Activated T-cell treated with anti-CD3 and anti-CD28 coated beads, Interleukin-2, amount 50 U/mL, for 4 hours (primary cell): ENCODE measurements around the gene SNX25. TPM values are rescaled to one million over a fixed set of nuclear protein-coding genes. Genes with fewer than 3 reads are reported as not detected.
"Not testable (repeated sequence)": the region's sequence is repeated elsewhere in the genome, so short reads cannot be mapped to it uniquely, and the experiment has no call there.

Source experiments
- ATAC-seq, 2 donors: fragments of 200-7000 bp; cut with Tn5 transposase; one replicate each; pipeline ENCODE4 v1.10.0; 2021
- DNase-seq: peaks from one replicate; pipeline ENCODE4 v3.0.0-alpha.2; 2020
- H3K27me3 Mint-ChIP-seq: one replicate; pipeline ENCODE4 v1.8.0; 2021; ENCODE audit warnings: low read depth, mixed read lengths
- H3K36me3 Mint-ChIP-seq: one replicate; pipeline ENCODE4 v1.8.0; 2022; ENCODE audit warnings: mixed read lengths; ENCODE audit not compliant: insufficient read depth
- H3K4me1 Mint-ChIP-seq: one replicate; pipeline ENCODE4 v1.8.0; 2021; ENCODE audit warnings: low read depth, mixed read lengths
- H3K4me3 Mint-ChIP-seq: one replicate; pipeline ENCODE4 v1.8.0; 2021; ENCODE audit warnings: mild to moderate bottlenecking, moderate library complexity, mixed read lengths
- H3K9me3 Mint-ChIP-seq: one replicate; pipeline ENCODE4 v1.8.0; 2021; ENCODE audit warnings: mixed read lengths
- total RNA-seq, 3 donors: library from RNA; stranded (reverse); gene quantifications; one replicate each; pipeline ENCODE4 v1.2.1, GENCODE V29; 2021

SNX25 gene
- total RNA-seq, 3 donors from 2014 or later, result 9.5 to 10.9 (median 10.3) TPM

- H3K4me1 Mint-ChIP-seq, result peaks cover 29% of the 10 kb centered on the region
- ATAC-seq, H3K4me3 Mint-ChIP-seq, DNase-seq, H3K9me3 Mint-ChIP-seq, H3K27me3 Mint-ChIP-seq: not testable (repeated sequence)
- peaks cover 17% of the 10 kb centered on the region for H3K36me3 Mint-ChIP-seq
Observed at GRCh38 chr4:185198189-185198588, 11.2 kb upstream of the SNX25 start.

- Mint-ChIP-seq H3K4me1 (peaks cover 34% of the 10 kb centered on the region), H3K9me3 (no peaks in the 10 kb centered on the region), H3K36me3 (peaks cover 10% of the 10 kb centered on the region), H3K27me3 (no peaks in the 10 kb centered on the region), H3K4me3 (peak overlapping the region; percentile 93)
- no peak for ATAC-seq
- no peak for DNase-seq
Observed at GRCh38 chr4:185201977-185202962, 7.1 kb upstream of the SNX25 start.

DNA sequence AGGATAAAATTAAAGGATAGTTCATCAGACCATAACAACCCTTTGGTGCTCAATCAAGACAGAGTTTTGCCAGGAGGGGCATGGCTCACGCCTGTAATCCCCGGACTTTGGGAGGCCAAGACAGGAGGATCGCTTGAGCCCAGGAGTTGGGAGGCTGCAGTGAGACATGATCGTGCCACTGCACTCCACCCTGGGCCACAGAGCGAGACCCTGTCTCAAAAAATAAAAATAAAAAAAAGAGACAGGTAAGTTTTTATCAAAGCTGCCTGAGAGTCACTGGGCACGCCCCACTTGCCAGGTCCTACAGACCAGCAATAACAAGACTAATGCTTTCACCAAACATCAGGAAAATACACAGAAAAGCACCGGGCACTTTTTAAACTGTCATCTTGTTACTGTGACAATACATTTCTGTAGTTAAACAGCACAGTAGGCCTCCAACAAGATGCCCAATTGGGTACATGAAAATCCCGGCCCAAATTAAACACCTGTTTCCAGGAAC lies 6.4 kb upstream of the SNX25 start:
- no peaks in the 10 kb centered on the region for H3K9me3 Mint-ChIP-seq
- peak overlapping the region; percentile 93 for H3K4me3 Mint-ChIP-seq
- ATAC-seq, result peak; percentile 0 to 6
- H3K36me3 Mint-ChIP-seq, result peaks cover 10% of the 10 kb centered on the region
- H3K27me3 Mint-ChIP-seq, result no peaks in the 10 kb centered on the region
- H3K4me1 Mint-ChIP-seq, result peaks cover 34% of the 10 kb centered on the region
- DNase-seq, result no peak

DNA sequence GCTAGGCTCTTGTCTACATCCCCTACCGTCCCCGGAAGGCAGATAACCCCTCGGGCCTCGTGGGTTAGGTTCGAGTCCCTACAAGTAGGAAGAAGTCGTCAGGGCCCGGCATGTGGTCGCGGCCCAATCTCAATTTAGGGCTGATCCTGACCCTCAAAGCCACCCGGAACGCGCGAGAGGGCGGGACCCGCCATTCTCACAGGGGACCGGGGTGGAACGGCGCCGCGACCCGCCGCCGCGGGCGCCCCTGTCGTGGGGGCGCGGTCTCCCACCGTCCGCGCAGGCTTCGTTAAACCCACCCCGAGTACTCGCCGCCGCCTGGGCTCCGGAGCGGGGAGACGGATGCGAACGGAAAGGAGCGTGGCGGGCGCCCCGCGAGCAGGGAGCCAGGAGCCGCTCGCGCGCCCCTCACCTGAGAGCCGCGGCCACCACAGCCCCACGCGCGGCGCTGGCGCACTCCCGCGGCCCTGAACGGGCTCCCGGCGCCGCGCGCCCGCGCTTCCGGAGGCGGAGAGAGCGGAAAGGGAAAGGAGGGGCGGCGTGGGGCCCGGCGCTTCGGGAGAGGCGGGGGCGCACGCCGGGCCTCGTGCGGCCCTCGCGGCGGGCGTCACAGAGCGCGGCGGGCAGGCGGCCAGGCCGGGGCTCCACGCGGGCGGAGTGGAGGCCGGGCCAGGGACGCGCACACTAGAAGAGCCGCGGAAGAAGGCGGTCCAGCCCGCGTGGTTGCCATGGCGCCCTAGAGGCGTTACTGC lies 5.7 kb upstream of the SNX25 start, which contains the start of gene CFAP97:
CFAP97 (minus strand) TSS at position 515 of the 752 bp plus-strand sequence. CDS start 12,804 bp downstream, outside the sequence.
- peak; percentile 88 to 90 for ATAC-seq
- Mint-ChIP-seq H3K27me3 (no peaks in the 10 kb centered on the region), H3K36me3 (peaks cover 10% of the 10 kb centered on the region), H3K4me1 (peaks cover 34% of the 10 kb centered on the region), H3K4me3 (peak within 1 kb of the TSS; percentile 93), H3K9me3 (no peaks in the 10 kb centered on the region)
- peak; percentile 79 for DNase-seq

DNA sequence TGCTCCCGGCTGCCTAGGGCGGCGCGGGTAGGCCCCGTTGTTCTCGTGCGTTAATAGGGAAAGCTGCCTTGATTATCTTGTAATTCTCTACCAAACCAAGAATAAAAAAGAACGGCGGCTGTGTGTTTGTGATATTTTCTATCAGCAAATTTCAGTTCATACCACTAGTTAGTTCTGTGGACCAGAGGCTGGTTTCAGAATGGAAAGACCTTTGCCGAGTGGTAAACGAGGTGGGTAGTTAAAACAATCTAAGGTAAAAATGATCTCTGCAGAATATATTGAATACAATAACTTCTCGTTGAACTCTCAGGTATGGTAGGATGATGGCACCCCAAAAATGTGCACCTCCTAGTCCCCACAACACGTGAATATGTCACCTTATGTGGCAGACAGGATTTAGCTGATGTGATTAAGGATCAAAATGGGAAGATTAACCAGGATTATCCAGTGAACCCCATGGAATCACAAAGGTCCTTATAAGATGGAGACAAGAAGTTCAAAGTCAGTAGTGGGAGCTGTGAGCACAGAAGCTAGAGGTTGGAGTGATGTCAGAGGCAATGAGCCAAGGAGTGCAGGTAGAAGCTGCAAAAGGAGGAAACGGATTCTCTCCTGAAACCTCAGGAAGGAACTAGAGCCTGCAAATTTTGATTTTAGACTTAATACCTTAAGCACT lies 5.0 kb upstream of the SNX25 start:
- no peak for DNase-seq
- ATAC-seq, result no peak
- peak overlapping the region; percentile 93 for H3K4me3 Mint-ChIP-seq

GRCh38 chr4:185205073-185205472 lies 4.3 kb upstream of the SNX25 start:
- ATAC-seq, H3K27me3 Mint-ChIP-seq, DNase-seq, H3K36me3 Mint-ChIP-seq, H3K9me3 Mint-ChIP-seq: not testable (repeated sequence)
- Mint-ChIP-seq H3K4me3 (peak overlapping the region; percentile 93), H3K4me1 (peaks cover 39% of the 10 kb centered on the region)

More for the DNA sequence above, 5.0 kb upstream of the SNX25 start:
- Mint-ChIP-seq H3K4me1 (peaks cover 39% of the 10 kb centered on the region), H3K9me3 (no peaks in the 10 kb centered on the region), H3K36me3 (peaks cover 10% of the 10 kb centered on the region), H3K27me3 (no peaks in the 10 kb centered on the region)

DNA sequence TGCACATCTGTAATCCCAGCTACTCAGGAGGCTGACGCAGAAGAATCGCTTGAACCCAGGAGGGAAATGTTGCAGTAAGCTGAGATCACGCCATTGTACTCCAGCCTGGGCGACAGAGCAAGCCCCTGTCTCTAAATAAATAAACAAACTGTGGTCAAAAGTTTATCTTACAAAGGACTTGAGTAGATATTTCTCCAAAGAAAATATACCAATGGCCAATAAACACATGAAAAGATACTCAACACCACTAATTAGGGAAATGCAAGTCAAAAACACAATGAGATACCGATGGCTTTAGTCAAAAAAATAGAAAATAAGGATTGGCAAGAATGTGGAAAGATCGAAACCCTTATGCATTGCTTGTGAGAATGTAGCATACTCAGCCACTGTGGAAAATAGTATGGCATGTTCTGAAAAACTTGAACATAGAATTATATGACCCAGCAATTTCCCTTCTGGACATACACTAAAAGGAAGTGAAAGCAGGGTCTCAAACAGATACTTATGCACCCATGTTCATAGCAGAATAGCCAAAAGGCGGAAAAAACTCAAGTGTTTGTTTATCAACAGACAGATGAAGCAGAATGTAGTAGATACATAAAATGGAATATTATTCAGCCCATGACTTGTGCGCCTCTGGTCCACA lies 3.6 kb upstream of the SNX25 start:
- DNase-seq, result no peak
- H3K4me3 Mint-ChIP-seq, result no peak overlapping the region
- H3K36me3 Mint-ChIP-seq, result peaks cover 5% of the 10 kb centered on the region
- H3K9me3 Mint-ChIP-seq, result no peaks in the 10 kb centered on the region
- ATAC-seq, result no peak
- H3K27me3 Mint-ChIP-seq, result no peaks in the 10 kb centered on the region
- peaks cover 43% of the 10 kb centered on the region for H3K4me1 Mint-ChIP-seq

GRCh38 chr4:185207466-185207865 lies 1.9 kb upstream of the SNX25 start:
- DNase-seq (no peak), ATAC-seq (no peak)
- Mint-ChIP-seq H3K27me3 (no peaks in the 10 kb centered on the region), H3K36me3 (no peaks in the 10 kb centered on the region), H3K9me3 (no peaks in the 10 kb centered on the region), H3K4me3 (no peak overlapping the region), H3K4me1 (peaks cover 42% of the 10 kb centered on the region)

- not testable (repeated sequence) for H3K36me3 Mint-ChIP-seq, H3K4me3 Mint-ChIP-seq, DNase-seq, ATAC-seq, H3K27me3 Mint-ChIP-seq, H3K9me3 Mint-ChIP-seq
- peaks cover 33% of the 10 kb centered on the region for H3K4me1 Mint-ChIP-seq
Observed at GRCh38 chr4:185209852-185210101, 379 bp downstream of the SNX25 start.

DNA sequence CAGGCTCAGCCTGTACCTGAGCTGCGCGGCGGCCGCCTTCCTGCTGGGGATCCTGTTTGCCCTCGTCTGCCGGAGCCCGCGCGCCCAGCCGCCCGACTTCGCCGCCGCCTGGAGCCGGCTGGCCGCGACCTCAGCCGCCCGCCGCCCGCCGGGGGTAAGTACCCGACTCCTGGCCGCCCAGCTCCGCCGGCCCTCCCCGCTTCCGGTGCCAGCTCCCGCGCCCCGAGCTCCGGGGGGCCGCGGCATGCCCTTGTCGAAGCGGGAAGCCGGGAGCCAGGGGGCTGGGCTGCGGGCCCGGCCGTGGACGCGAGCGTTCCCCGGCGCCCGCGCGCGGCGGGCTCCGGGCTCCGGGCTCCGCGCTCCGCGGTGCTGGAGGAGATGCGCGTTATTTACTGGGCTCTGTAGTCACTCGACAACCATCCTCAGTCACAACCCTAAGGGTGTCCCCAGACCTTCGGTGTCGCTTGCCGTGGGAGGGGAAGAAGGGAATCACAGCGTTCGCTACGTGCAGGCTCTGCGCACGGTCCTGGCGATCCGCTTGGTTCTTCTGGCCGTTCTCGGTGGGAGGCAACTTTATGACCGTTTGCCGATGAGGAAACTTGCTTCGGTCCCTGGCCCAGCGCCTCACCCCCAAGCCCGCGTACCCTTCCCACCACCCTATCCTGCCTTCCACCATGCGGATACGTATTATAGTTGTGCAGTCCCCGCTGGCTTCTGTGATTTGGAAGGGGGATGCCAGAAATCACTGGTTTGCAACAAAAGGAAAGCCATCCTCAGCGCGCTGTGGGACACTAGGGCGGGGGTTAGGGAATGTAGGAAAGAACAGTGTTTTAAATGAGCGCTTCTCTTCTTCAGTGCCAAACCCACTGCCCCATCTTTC lies 944 bp downstream of the SNX25 start:
- Mint-ChIP-seq H3K4me1 (peaks cover 27% of the 10 kb centered on the region), H3K36me3 (no peaks in the 10 kb centered on the region), H3K4me3 (peak overlapping the region; percentile 89), H3K9me3 (no peaks in the 10 kb centered on the region), H3K27me3 (no peaks in the 10 kb centered on the region)
- ATAC-seq (peak; percentile 56 to 64), DNase-seq (peak; percentile 29)

GRCh38 chr4:185211035-185211434 lies 1.6 kb downstream of the SNX25 start:
- peaks cover 29% of the 10 kb centered on the region for H3K4me1 Mint-ChIP-seq
- H3K9me3 Mint-ChIP-seq, result no peaks in the 10 kb centered on the region
- ATAC-seq (no peak), DNase-seq (no peak)
- no peaks in the 10 kb centered on the region for H3K27me3 Mint-ChIP-seq
- H3K4me3 Mint-ChIP-seq, result peak overlapping the region; percentile 89
- H3K36me3 Mint-ChIP-seq, result no peaks in the 10 kb centered on the region

DNA sequence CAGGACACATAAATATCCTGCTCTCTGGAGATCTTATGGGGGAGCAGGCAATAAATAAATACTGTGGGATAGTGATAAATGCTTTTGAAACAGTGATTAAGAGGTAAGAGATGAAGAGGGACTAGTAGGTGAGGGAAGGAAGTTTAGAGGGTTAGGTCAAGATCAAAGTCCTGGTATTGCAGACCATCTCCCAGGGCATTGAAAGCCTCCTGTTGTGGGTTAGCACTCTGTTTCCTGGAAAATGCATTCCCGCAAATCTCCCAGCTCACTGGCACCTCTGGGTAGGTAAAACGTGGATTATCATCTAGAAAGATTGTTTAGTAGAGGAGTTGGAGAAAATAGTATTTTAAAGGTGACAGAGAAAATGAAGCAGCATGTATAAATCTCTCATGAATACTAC lies 2.2 kb downstream of the SNX25 start:
- DNase-seq, result no peak
- Mint-ChIP-seq H3K4me1 (peaks cover 32% of the 10 kb centered on the region), H3K36me3 (no peaks in the 10 kb centered on the region), H3K4me3 (peak overlapping the region; percentile 89), H3K27me3 (no peaks in the 10 kb centered on the region), H3K9me3 (no peaks in the 10 kb centered on the region)
- ATAC-seq, result no peak

GRCh38 chr4:185212581-185212980 lies 3.2 kb downstream of the SNX25 start:
- Mint-ChIP-seq H3K9me3 (no peaks in the 10 kb centered on the region), H3K4me3 (no peak overlapping the region), H3K36me3 (no peaks in the 10 kb centered on the region), H3K27me3 (no peaks in the 10 kb centered on the region), H3K4me1 (peaks cover 37% of the 10 kb centered on the region)
- no peak for DNase-seq
- ATAC-seq, result no peak
